ENCODE results near the gene PCDH20.
"Not testable (repeated sequence)": the region's sequence is repeated elsewhere in the genome, so short reads cannot be mapped to it uniquely, and the experiment has no call there.

PCDH20 gene

GRCh38 chr13:61415749-61416148 is at the start of gene PCDH20:
Gene PCDH20, minus strand, starts transcription at chr13:61415849. Its CDS starts 691 bp downstream, at chr13:61415158.
- no peak for DNase-seq

GRCh38 chr13:61463024-61463423 is 47.4 kb upstream of the PCDH20 start:
- no peak for DNase-seq

GRCh38 chr13:61453121-61453520 is 37.5 kb upstream of the PCDH20 start:
- DNase-seq = no peak

GRCh38 chr13:61432029-61432428 is 16.4 kb upstream of the PCDH20 start:
- no peak for DNase-seq

GRCh38 chr13:61423915-61424314 is 8.3 kb upstream of the PCDH20 start:
- no peak for DNase-seq

- no peak for DNase-seq
Observed at GRCh38 chr13:61417086-61417570, 1.5 kb upstream of the PCDH20 start.

GRCh38 chr13:61415058-61415721 is 459 bp downstream of the PCDH20 start:
- no peak for DNase-seq

GRCh38 chr13:61414686-61415057 is 977 bp downstream of the PCDH20 start:
- DNase-seq = no peak

- no peak for DNase-seq
Observed at GRCh38 chr13:61413572-61414535, 1.8 kb downstream of the PCDH20 start.

- DNase-seq = no peak
Observed at GRCh38 chr13:61410669-61411297, 4.9 kb downstream of the PCDH20 start.

GRCh38 chr13:61410266-61410665 is 5.4 kb downstream of the PCDH20 start:
- no peak for DNase-seq

- no peak for DNase-seq
Observed at GRCh38 chr13:61408571-61408970, 7.1 kb downstream of the PCDH20 start.

- no peak for DNase-seq
Observed at GRCh38 chr13:61406275-61406674, 9.4 kb downstream of the PCDH20 start.

GRCh38 chr13:61396121-61396520 is 19.5 kb downstream of the PCDH20 start:
- DNase-seq = no peak

- DNase-seq = no peak
Observed at GRCh38 chr13:61391426-61391825, 24.2 kb downstream of the PCDH20 start.

- no peak for DNase-seq
Observed at GRCh38 chr13:61387694-61388093, 28.0 kb downstream of the PCDH20 start.

GRCh38 chr13:61383111-61383510 is 32.5 kb downstream of the PCDH20 start:
- no peak for DNase-seq

- DNase-seq = no peak
Observed at GRCh38 chr13:61370520-61370919, 45.1 kb downstream of the PCDH20 start.

GRCh38 chr13:61364690-61365089 is 51.0 kb downstream of the PCDH20 start:
- DNase-seq = not testable (repeated sequence)

- DNase-seq = no peak
Observed at GRCh38 chr13:61362522-61362921, 53.1 kb downstream of the PCDH20 start.
